Adrenal gland (tissue), 12 donors: ENCODE data around the gene NXF1. TPM values are rescaled to one million over a fixed set of nuclear protein-coding genes. Genes with fewer than 3 reads are reported as not detected.
"Not testable (repeated sequence)": the region's sequence is repeated elsewhere in the genome, so short reads cannot be mapped to it uniquely, and the experiment has no call there.

Source experiments
- DNase-seq, 7 donors: peaks; one replicate each; pipeline ENCODE4 v3.0.0-alpha.2; 2019 to 2020
- H3K27ac ChIP-seq, 5 donors: fragments of 200-600 bp; sonication (generic) in 4 of 5; 1 replicate in 3 of 5; 2 replicates in 2 of 5; pipeline versions ENCODE4 v1.5.1 to v1.8.0; 2016 to 2020; ENCODE audit warnings: mild to moderate bottlenecking in 1 of 5
- H3K27me3 ChIP-seq: fragments of 200-600 bp; 2 replicates; pipeline ENCODE4 v1.8.0; 2021
- H3K36me3 ChIP-seq, 2 donors: fragments of 200-600 bp; replicated peaks in 1 of 2; 1 replicate in 1 of 2; 2 replicates in 1 of 2; pipeline versions ENCODE4 v1.5.1 to v1.8.0; 2018 to 2022
- H3K4me1 ChIP-seq, 2 donors: fragments of 200-600 bp; replicated peaks in 1 of 2; 1 replicate in 1 of 2; 2 replicates in 1 of 2; pipeline versions ENCODE4 v1.5.1 to v1.8.0; 2018 to 2021
- H3K4me3 ChIP-seq, 4 donors: fragments of 200-600 bp; sonication (generic) in 3 of 4; one replicate each; pipeline ENCODE4 v1.5.1; 2016 to 2018
- H3K9me3 ChIP-seq, 3 donors: fragments of 200-600 bp; sonication (generic) in 1 of 3; replicated peaks in 1 of 3; 1 replicate in 2 of 3; 2 replicates in 1 of 3; pipeline versions ENCODE4 v1.5.1 to v1.8.0; 2016 to 2021
- CTCF ChIP-seq, 6 experiments: fragments of 450-650 bp in 4 of 6; fragments of 200-600 bp in 2 of 6; sonication (generic) in 1 of 6; IDR thresholded peaks; 1 replicate in 5 of 6; 2 replicates in 1 of 6; pipeline versions ENCODE4 v1.5.1 to v1.8.0; 2016 to 2021; ENCODE audit warnings: antibody characterized with exemption in 6 of 6, mild to moderate bottlenecking in 2 of 6, moderate library complexity in 1 of 6
- POLR2A ChIP-seq, 2 donors: fragments of 450-650 bp; IDR thresholded peaks; one replicate each; pipeline ENCODE4 v1.6.1; 2017; ENCODE audit warnings: antibody characterized with exemption in 2 of 2, mild to moderate bottlenecking in 2 of 2, moderate library complexity in 1 of 2
- WGBS, 4 donors: extraction: QIAGEN DNeasy Blood & Tissue Kit in 2 of 4; methylation state at CpG; one replicate each; pipeline versions ENCODE4 v1.1.5 to v1.1.7; 2013 to 2017; 5-methylcytosine and 5-hydroxymethylcytosine counted together
- intact Hi-C, 2 donors: fragments of 100-400 bp; cut with DNase I; formaldehyde crosslinking; loops; one replicate each; pipeline versions ENCODE4 v1.14.1 to v1.15.0; 2022 to 2023
- polyA plus RNA-seq, 3 donors: library from polyadenylated mRNA; stranded (reverse); fragments of 200-250 nt in 2 of 3; fragments of 350-450 nt in 1 of 3; fragmentation: Illumina TruSeq in 1 of 3; extraction: RNeasy Lipid Tissue Mini Kit (QIAGEN cat#74804) in 1 of 3; gene quantifications; one replicate each; pipeline ENCODE4 v1.2.3, GENCODE V29; 2013 to 2014
- total RNA-seq, 9 donors: library from RNA; depleted of rRNA in 4 of 9; stranded (reverse); fragments of >200 nt in 4 of 9; fragments of 120-200 nt in 1 of 9; fragmentation: NEBNext Ultra II Directional in 1 of 9; extraction: Animal tissue kit (Norgen Biotek cat#: 25700) in 1 of 9; gene quantifications; one replicate each; pipeline versions ENCODE4 v1.1.0 to v1.2.4, GENCODE V29; 2013 to 2023
- donor health status: healthy with polysubstance abuse.
- donor health status: Bipolar disorder and iron deficiency.
- donor health status: DM: yes; HTN: yes; CAD: no.
- donor health status: DM: no; HTN: no; CAD: no.
- donor health status: DM: no; HTN: no; CAD: no.
- donor health status: DM: yes; HTN: yes; CAD: no.

Gene NXF1
- total and polyA plus RNA-seq, 12 donors = 32.8 to 274 (median 79.4) TPM

GRCh38 chr11:62841361-62842170 lies 36.3 kb upstream of the NXF1 start:
- Histone ChIP-seq H3K9me3 (no peaks in the 10 kb centered on the region), H3K27ac (peak overlapping the region; percentile 91 to 99 (median 98)), H3K4me1 (peaks cover 12 to 18% of the 10 kb centered on the region in 2 donors), H3K4me3 (peak overlapping the region in 2 of 4 donors; percentile 23 to 81), H3K27me3 (no peaks in the 10 kb centered on the region), H3K36me3 (peaks cover 0 to 7% of the 10 kb centered on the region in 2 donors)
- intact Hi-C loops = no loop called here
- peak; percentile 86 to 97 (median 92) for DNase-seq
- 0 to 1% (median 0%) methylated on average over 33 of the region's 33 CpGs for WGBS, 4 donors
- TF ChIP-seq CTCF (IDR thresholded peaks at IDR 0.05) (peak in 3 of 6 experiments; percentile 23 to 38 (median 28)), POLR2A (IDR thresholded peaks at IDR 0.05) (peak; percentile 100)

- Histone ChIP-seq H3K4me1 (peaks cover 12 to 18% of the 10 kb centered on the region in 2 donors), H3K27ac (peak overlapping the region; percentile 91 to 99 (median 98)), H3K36me3 (peaks cover 0 to 14% of the 10 kb centered on the region in 2 donors), H3K4me3 (peak overlapping the region in 3 of 4 donors; percentile 22 to 81 (median 66))
- H3K27me3 ChIP-seq, intact Hi-C loops, H3K9me3 ChIP-seq: not testable (repeated sequence)
- DNase-seq = peak; percentile 52 to 91 (median 71)
- WGBS, 4 donors = 1% methylated on average over 33 to 41 of the region's 41 CpGs
Observed at GRCh38 chr11:62840721-62841360, 35.6 kb upstream of the NXF1 start.

GRCh38 chr11:62839050-62839945 lies 34.1 kb upstream of the NXF1 start, which contains the start of gene WDR74:
WDR74 (minus strand) TSS chr11:62839590; CDS start chr11:62839570, 20 bp downstream.
- H3K4me3 ChIP-seq = peak within 1 kb of the TSS; percentile 33 to 81 (median 52)
- peaks cover 12 to 18% of the 10 kb centered on the region in 2 donors for H3K4me1 ChIP-seq
- intact Hi-C loops = no loop called here
- H3K36me3 ChIP-seq = peaks cover 0 to 29% of the 10 kb centered on the region in 2 donors
- no peak for TF ChIP-seq CTCF (IDR thresholded peaks at IDR 0.05)
- peak; percentile 76 to 94 for TF ChIP-seq POLR2A (IDR thresholded peaks at IDR 0.05)
- H3K27me3 ChIP-seq = no peaks in the 10 kb centered on the region
- H3K9me3 ChIP-seq = no peaks in the 10 kb centered on the region
- peak within 1 kb of the TSS; percentile 91 to 99 (median 98) for H3K27ac ChIP-seq
- peak; percentile 93 to 97 (median 94) for DNase-seq
- 0 to 1% (median 0%) methylated on average over 26 to 62 of the region's 62 CpGs for WGBS, 4 donors

GRCh38 chr11:62835336-62835735 lies 30.1 kb upstream of the NXF1 start:
- Histone ChIP-seq H3K4me3 (no peak overlapping the region), H3K27ac (no peak overlapping the region), H3K36me3 (peaks cover 0 to 36% of the 10 kb centered on the region in 2 donors), H3K4me1 (peaks cover 17 to 30% of the 10 kb centered on the region in 2 donors), H3K9me3 (no peaks in the 10 kb centered on the region), H3K27me3 (no peaks in the 10 kb centered on the region)
- no peak for DNase-seq
- WGBS, 4 donors = 79 to 83% (median 80%) methylated on average over 3 to 8 of the region's 8 CpGs
- intact Hi-C loops = no loop called here
- no peak for TF ChIP-seq POLR2A (IDR thresholded peaks at IDR 0.05)
- no peak for TF ChIP-seq CTCF (IDR thresholded peaks at IDR 0.05)
